ENCODE results near the gene RASSF4.

The RASSF4 gene

GRCh38 chr10:44925811-44926750 lies 33.5 kb upstream of the RASSF4 start (continued):
- no peak for TF ChIP-seq EGR2 (tag by site-specific recombination; IDR thresholded peaks at IDR 0.05; ENCODE audit: low read depth)
- TF ChIP-seq ZNF768 (tag by site-specific recombination; IDR thresholded peaks at IDR 0.05), result no peak
- TF ChIP-seq ZNF174 (tag by site-specific recombination; IDR thresholded peaks at IDR 0.05), result no peak

DNA sequence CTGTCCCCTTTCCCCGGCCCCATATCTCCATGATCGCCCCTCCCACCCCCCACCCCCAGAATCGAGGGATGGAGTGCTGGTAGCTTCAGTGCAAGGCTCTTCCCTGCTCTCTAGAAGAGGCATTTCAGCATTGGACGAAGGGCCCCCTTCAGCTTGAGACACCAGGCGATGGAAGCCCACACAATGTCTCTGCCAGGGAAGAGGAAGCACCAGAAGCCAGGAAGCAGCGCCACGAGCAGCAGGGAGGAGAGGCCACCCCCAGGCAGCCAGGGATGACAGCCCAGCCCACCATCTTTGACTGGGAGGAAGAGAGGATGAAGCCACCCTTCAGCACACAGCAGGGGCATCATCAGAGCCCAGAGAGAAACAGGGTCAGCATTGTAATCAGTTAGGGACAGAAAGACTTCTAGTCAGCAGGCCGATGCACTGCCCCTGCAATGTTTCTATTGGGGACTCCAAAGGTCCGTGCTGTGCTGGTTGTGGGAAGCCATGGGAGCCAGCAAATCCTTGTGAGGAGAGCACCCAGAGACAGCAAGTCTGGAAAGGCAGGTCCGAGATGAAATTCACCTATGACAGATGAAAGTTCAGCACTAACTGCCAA lies 32.8 kb upstream of the RASSF4 start:
- Histone ChIP-seq H3K4me1 (ENCODE audit: control insufficient read depth, insufficient read depth, low read length) (no peaks in the 10 kb centered on the region), H3K4me3 (ENCODE audit: low read depth, low read length) (no peak overlapping the region), H3K9me3 (ENCODE audit: control insufficient read depth, insufficient read depth, low read depth, low read length) (no peaks in the 10 kb centered on the region), H3K27ac (ENCODE audit: extremely low read depth, low read depth, low read length) (no peak overlapping the region), H3K36me3 (ENCODE audit: control insufficient read depth in 2 of 2, insufficient read depth in 1 of 2, low read length in 2 of 2) (no peaks in the 10 kb centered on the region)
- ChIA-PET CTCF (no interaction called here), POLR2A (no interaction called here)
- TF ChIP-seq ZNF366 (tag by site-specific recombination; conservative IDR thresholded peaks at IDR 0.05) (no peak), ZNF677 (tag by site-specific recombination; IDR thresholded peaks at IDR 0.05) (no peak), ZBTB7A (tag by site-specific recombination; IDR thresholded peaks at IDR 0.05; ENCODE audit: low read depth) (no peak), ZIC2 (tag by site-specific recombination; IDR thresholded peaks at IDR 0.05) (peak; percentile 16; the same call in 1 of the 2 replicates), ZNF501 (tag by site-specific recombination; IDR thresholded peaks at IDR 0.05) (no peak)

GRCh38 chr10:44927352-44927751 lies 32.2 kb upstream of the RASSF4 start:
- ChIA-PET CTCF (no interaction called here), POLR2A (no interaction called here)
- H3K36me3 ChIP-seq (ENCODE audit: control insufficient read depth in 2 of 2, insufficient read depth in 1 of 2, low read length in 2 of 2), result no peaks in the 10 kb centered on the region
- no peak for TF ChIP-seq ZNF776 (tag by site-specific recombination; IDR thresholded peaks at IDR 0.05; ENCODE audit: borderline replicate concordance)
- no peak for TF ChIP-seq ZNF398 (tag by site-specific recombination; IDR thresholded peaks at IDR 0.05)
- TF ChIP-seq, protein P1, sequence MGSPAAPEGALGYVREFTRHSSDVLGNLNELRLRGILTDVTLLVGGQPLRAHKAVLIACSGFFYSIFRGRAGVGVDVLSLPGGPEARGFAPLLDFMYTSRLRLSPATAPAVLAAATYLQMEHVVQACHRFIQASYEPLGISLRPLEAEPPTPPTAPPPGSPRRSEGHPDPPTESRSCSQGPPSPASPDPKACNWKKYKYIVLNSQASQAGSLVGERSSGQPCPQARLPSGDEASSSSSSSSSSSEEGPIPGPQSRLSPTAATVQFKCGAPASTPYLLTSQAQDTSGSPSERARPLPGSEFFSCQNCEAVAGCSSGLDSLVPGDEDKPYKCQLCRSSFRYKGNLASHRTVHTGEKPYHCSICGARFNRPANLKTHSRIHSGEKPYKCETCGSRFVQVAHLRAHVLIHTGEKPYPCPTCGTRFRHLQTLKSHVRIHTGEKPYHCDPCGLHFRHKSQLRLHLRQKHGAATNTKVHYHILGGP (tag by site-specific recombination; IDR thresholded peaks at IDR 0.05), result no peak
- no peak for TF ChIP-seq ZNF654 (tag by site-specific recombination; IDR thresholded peaks at IDR 0.05; ENCODE audit: low read depth)
- TF ChIP-seq GLI4 (tag by site-specific recombination; IDR thresholded peaks at IDR 0.05), result no peak
- TF ChIP-seq ZNF157 (tag by site-specific recombination; IDR thresholded peaks at IDR 0.05), result no peak
- no peak for TF ChIP-seq ZNF837 (tag by site-specific recombination; IDR thresholded peaks at IDR 0.05)
- no peaks in the 10 kb centered on the region for H3K9me3 ChIP-seq (ENCODE audit: control insufficient read depth, insufficient read depth, low read depth, low read length)
- no peak overlapping the region for H3K27ac ChIP-seq (ENCODE audit: extremely low read depth, low read depth, low read length)
- no peak overlapping the region for H3K4me3 ChIP-seq (ENCODE audit: low read depth, low read length)
- no peaks in the 10 kb centered on the region for H3K4me1 ChIP-seq (ENCODE audit: control insufficient read depth, insufficient read depth, low read length)

- H3K4me1 ChIP-seq (ENCODE audit: control insufficient read depth, insufficient read depth, low read length), result no peaks in the 10 kb centered on the region; the same call in 1 of the 2 replicates
- ChIA-PET POLR2A (no interaction called here), CTCF (interaction anchor here (0.5 to 1.3 kb wide), 5 partner anchors 22 to 758 kb away, joined by 3 to 5 read pairs (median 4); no protein-coding TSS in a partner anchor)
- no peaks in the 10 kb centered on the region for H3K36me3 ChIP-seq (ENCODE audit: control insufficient read depth in 2 of 2, insufficient read depth in 1 of 2, low read length in 2 of 2)
- H3K9me3 ChIP-seq (ENCODE audit: control insufficient read depth, insufficient read depth, low read depth, low read length), result no peaks in the 10 kb centered on the region
- H3K27ac ChIP-seq (ENCODE audit: extremely low read depth, low read depth, low read length), result no peak overlapping the region
- no peak overlapping the region for H3K4me3 ChIP-seq (ENCODE audit: low read depth, low read length)
- TF ChIP-seq EGR2 (tag by site-specific recombination; IDR thresholded peaks at IDR 0.05; ENCODE audit: low read depth) (peak; percentile 54; the same call in 1 of the 2 replicates), ZNF514 (tag by site-specific recombination; IDR thresholded peaks at IDR 0.05) (no peak), ZFHX2 (tag by site-specific recombination; conservative IDR thresholded peaks at IDR 0.05) (0 out of 2 replicates have a peak, but pooled peaks have one; percentile 18), ZNF214 (tag by site-specific recombination; IDR thresholded peaks at IDR 0.05; ENCODE audit: borderline replicate concordance) (no peak), ZBTB17 (tag by site-specific recombination; IDR thresholded peaks at IDR 0.05) (0 out of 2 replicates have a peak, but pooled peaks have one; percentile 13), ZNF366 (tag by site-specific recombination; conservative IDR thresholded peaks at IDR 0.05) (peak; percentile 82), ZNF518A (tag by site-specific recombination; conservative IDR thresholded peaks at IDR 0.05; ENCODE audit: low read depth) (no peak)
Observed at GRCh38 chr10:44928462-44928861, 31.1 kb upstream of the RASSF4 start.
